OCI-LY1 (cell line): Measurements from ENCODE around the gene NUP188.

Source experiments
- H2AFZ ChIP-seq: fragments of 200-600 bp; sonication (generic), shearing (Covaris generic); 2 replicates; pipeline ENCODE4 v1.6.0; 2014; ENCODE audit warnings: antibody characterized with exemption, mild to moderate bottlenecking, low read length
- H3F3A ChIP-seq: fragments of 200-600 bp; sonication (generic), shearing (Covaris generic); 2 replicates; pipeline ENCODE4 v1.6.0; 2014; ENCODE audit warnings: mild to moderate bottlenecking, antibody characterized with exemption, low read length, moderate library complexity; ENCODE audit not compliant: insufficient read depth
- H3K27ac ChIP-seq: fragments of 200-600 bp; sonication (generic); 2 replicates; pipeline ENCODE4 v1.5.1; 2014; ENCODE audit warnings: low read length, mixed run types, mild to moderate bottlenecking, low read depth; ENCODE audit not compliant: poor library complexity, severe bottlenecking
- H3K27me3 ChIP-seq: fragments of 200-600 bp; sonication (generic); 2 replicates; pipeline ENCODE4 v1.6.0; 2014; ENCODE audit warnings: antibody characterized with exemption, mild to moderate bottlenecking, low read length, moderate library complexity; ENCODE audit not compliant: insufficient read depth
- H3K36me3 ChIP-seq: fragments of 200-600 bp; sonication (generic); 2 replicates; pipeline ENCODE4 v1.6.1; 2014; ENCODE audit warnings: mild to moderate bottlenecking, antibody characterized with exemption, low read length, moderate library complexity, mixed read lengths; ENCODE audit not compliant: insufficient read depth
- H3K4me1 ChIP-seq: fragments of 200-600 bp; sonication (generic); 2 replicates; pipeline ENCODE4 v1.5.1; 2014; ENCODE audit warnings: mild to moderate bottlenecking, low read length, moderate library complexity; ENCODE audit not compliant: insufficient read depth, severe bottlenecking
- H3K4me2 ChIP-seq: fragments of 200-600 bp; sonication (generic), shearing (Covaris generic); 2 replicates; pipeline ENCODE4 v1.6.1; 2014; ENCODE audit warnings: low read length
- H3K4me3 ChIP-seq: fragments of 200-600 bp; sonication (generic); 2 replicates; pipeline ENCODE4 v1.5.1; 2014; ENCODE audit warnings: low read length, low read depth, mild to moderate bottlenecking, mixed read lengths; ENCODE audit not compliant: poor library complexity, severe bottlenecking
- H3K79me2 ChIP-seq: fragments of 200-600 bp; shearing (Covaris generic); 2 replicates; pipeline ENCODE4 v1.6.1; 2016; ENCODE audit warnings: mixed run types, low read length, mixed read lengths; ENCODE audit not compliant: insufficient read depth
- H3K9ac ChIP-seq: fragments of 200-600 bp; sonication (generic), shearing (Covaris generic); 2 replicates; pipeline ENCODE4 v1.6.1; 2014; ENCODE audit warnings: mild to moderate bottlenecking, low read length, mixed read lengths
- H3K9me2 ChIP-seq: fragments of 200-600 bp; sonication (generic), shearing (Covaris generic); 2 replicates; pipeline ENCODE4 v1.6.1; 2014; ENCODE audit warnings: low read depth, mild to moderate bottlenecking, low read length, mixed read lengths
- H3K9me3 ChIP-seq: fragments of 200-600 bp; shearing (Covaris generic); 2 replicates; pipeline ENCODE4 v1.6.1; 2014; ENCODE audit warnings: low read length, mixed read lengths
- H4K20me1 ChIP-seq: fragments of 200-600 bp; sonication (generic), shearing (Covaris generic); 2 replicates; pipeline ENCODE4 v1.6.0; 2016; ENCODE audit warnings: mild to moderate bottlenecking, low read length; ENCODE audit not compliant: insufficient read depth
- EZH2 ChIP-seq: fragments of 200-600 bp; sonication (generic), shearing (Covaris generic); IDR thresholded peaks from 2 replicates; pipeline ENCODE4 v1.8.0; 2017; ENCODE audit warnings: borderline replicate concordance, mixed run types, mild to moderate bottlenecking, antibody characterized with exemption, low read length, moderate library complexity, mixed read lengths
- TF ChIP-seq, protein P1 (sequence below): fragments of 200-600 bp; sonication (generic), shearing (Covaris generic); IDR thresholded peaks from 2 replicates; pipeline ENCODE4 v1.5.1; 2017; ENCODE audit warnings: mild to moderate bottlenecking, antibody characterized with exemption, low read length, moderate library complexity, mixed read lengths

Gene NUP188

DNA sequence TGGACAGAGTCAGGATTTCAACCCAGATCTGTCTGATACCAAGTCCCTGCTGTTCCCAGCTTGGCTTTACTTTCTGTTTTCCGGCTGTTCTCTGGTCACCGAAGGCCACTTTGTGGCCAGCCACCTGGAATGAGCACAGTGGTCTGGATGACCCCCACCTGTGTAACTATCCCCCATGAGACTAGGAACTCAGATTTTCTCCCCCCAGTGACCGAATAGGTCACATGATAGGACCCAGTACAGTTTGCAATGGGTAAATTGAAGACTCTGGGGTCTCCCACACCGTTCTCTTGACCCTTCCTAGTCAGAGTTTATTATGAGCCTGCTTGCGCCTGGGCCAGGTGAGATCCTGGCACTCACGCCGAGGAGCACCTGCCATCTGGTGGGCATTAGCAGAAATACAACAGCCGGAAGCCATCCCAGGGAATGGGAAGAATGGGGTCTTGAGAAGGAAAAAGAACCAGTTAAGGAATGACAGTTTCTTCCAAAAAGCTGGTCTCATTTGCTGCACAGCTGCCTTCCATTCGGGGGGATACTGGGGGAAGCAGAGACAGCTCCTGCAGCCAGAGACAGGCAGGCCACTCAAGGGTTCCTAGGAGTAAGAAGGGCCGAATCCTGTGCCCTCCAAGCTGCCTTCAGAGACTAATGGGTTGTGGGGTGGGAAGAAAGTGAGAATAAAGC, 19.6 kb upstream of the NUP188 start:
- Histone ChIP-seq H3K9me3 (no peaks in the 10 kb centered on the region), H3K9ac (no peak overlapping the region), H3K27me3 (no peaks in the 10 kb centered on the region), H3K27ac (no peak overlapping the region), H4K20me1 (no peaks in the 10 kb centered on the region), H3F3A (no peaks in the 10 kb centered on the region), H3K79me2 (no peaks in the 10 kb centered on the region), H3K4me2 (no peak overlapping the region), H2AFZ (no peak overlapping the region), H3K9me2 (no peaks in the 10 kb centered on the region), H3K4me3 (no peak overlapping the region), H3K36me3 (no peaks in the 10 kb centered on the region), H3K4me1 (peaks cover 3% of the 10 kb centered on the region)
- no peak for TF ChIP-seq EZH2
- TF ChIP-seq, protein P1, sequence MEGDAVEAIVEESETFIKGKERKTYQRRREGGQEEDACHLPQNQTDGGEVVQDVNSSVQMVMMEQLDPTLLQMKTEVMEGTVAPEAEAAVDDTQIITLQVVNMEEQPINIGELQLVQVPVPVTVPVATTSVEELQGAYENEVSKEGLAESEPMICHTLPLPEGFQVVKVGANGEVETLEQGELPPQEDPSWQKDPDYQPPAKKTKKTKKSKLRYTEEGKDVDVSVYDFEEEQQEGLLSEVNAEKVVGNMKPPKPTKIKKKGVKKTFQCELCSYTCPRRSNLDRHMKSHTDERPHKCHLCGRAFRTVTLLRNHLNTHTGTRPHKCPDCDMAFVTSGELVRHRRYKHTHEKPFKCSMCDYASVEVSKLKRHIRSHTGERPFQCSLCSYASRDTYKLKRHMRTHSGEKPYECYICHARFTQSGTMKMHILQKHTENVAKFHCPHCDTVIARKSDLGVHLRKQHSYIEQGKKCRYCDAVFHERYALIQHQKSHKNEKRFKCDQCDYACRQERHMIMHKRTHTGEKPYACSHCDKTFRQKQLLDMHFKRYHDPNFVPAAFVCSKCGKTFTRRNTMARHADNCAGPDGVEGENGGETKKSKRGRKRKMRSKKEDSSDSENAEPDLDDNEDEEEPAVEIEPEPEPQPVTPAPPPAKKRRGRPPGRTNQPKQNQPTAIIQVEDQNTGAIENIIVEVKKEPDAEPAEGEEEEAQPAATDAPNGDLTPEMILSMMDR = peak; percentile 92

DNA sequence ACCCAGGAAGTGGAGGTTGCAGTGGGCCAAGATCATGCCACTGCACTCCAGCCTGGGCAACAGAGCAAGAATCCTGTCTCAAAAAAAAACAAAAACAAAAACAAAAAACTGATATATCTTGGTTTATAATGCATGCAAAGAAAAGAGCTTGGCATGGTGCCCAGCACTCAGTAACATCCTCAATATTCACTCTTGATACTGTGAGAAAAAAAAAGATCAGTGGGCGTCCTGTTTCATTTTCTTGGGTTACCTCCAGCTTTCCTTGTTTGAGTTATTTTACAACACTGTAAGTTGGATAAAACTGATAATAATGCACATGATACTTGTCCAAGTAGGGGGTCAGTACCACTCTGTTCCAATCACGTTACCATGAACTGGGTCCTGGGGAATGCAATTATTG, 18.9 kb upstream of the NUP188 start:
- H3K27me3 ChIP-seq = no peaks in the 10 kb centered on the region
- H3K79me2 ChIP-seq = no peaks in the 10 kb centered on the region
- H3K9me2 ChIP-seq = no peaks in the 10 kb centered on the region
- no peak overlapping the region for H3K27ac ChIP-seq
- H4K20me1 ChIP-seq = no peaks in the 10 kb centered on the region
- H2AFZ ChIP-seq = no peak overlapping the region
- no peak overlapping the region for H3K4me2 ChIP-seq
- no peak overlapping the region for H3K4me3 ChIP-seq
- H3K9me3 ChIP-seq = no peaks in the 10 kb centered on the region
- peaks cover 3% of the 10 kb centered on the region for H3K4me1 ChIP-seq
- no peak overlapping the region for H3K9ac ChIP-seq
- H3F3A ChIP-seq = no peaks in the 10 kb centered on the region
- TF ChIP-seq, protein P1 = no peak
- TF ChIP-seq EZH2 = no peak
- H3K36me3 ChIP-seq = no peaks in the 10 kb centered on the region

DNA sequence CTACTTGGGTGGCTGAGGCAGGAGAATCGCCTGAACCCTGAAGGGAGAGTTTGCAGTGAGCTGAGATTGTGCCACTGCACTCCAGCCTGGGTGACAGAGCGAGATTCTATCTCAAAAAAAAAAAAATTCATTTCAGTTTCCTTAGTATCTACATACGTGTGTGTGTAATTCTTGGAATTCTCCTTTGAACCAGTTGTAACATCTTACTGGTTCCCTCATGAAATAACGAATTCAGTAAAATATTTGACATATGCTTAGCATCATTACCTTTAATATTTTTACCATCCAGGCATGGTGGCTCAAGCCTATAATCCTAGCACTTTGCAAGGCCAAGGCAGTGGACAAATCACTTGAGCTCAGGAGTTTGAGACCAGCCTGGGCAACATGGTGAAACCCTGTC, 17.9 kb upstream of the NUP188 start:
- Histone ChIP-seq H3F3A (no peaks in the 10 kb centered on the region), H3K9ac (no peak overlapping the region), H3K79me2 (no peaks in the 10 kb centered on the region), H3K9me3 (no peaks in the 10 kb centered on the region), H3K4me2 (no peak overlapping the region), H2AFZ (no peak overlapping the region), H3K9me2 (no peaks in the 10 kb centered on the region), H4K20me1 (no peaks in the 10 kb centered on the region), H3K4me1 (peaks cover 3% of the 10 kb centered on the region), H3K27me3 (no peaks in the 10 kb centered on the region), H3K36me3 (no peaks in the 10 kb centered on the region), H3K4me3 (no peak overlapping the region), H3K27ac (no peak overlapping the region)
- TF ChIP-seq, protein P1 = no peak
- TF ChIP-seq EZH2 = no peak
